K562 (cell line): ENCODE data around the gene SMCO1. TPM values are rescaled to one million over a fixed set of nuclear protein-coding genes. Genes with fewer than 3 reads are reported as not detected.

Experiments used
- ARID1B ChIP-seq: fragments of 450-650 bp; IDR thresholded peaks from 2 replicates; pipeline ENCODE4 v1.6.1; 2016; ENCODE audit warnings: antibody characterized with exemption, mild to moderate bottlenecking, inconsistent platforms
- ATF7 ChIP-seq: fragments of 450-650 bp; IDR thresholded peaks from 2 replicates; pipeline ENCODE4 v1.7.1; 2014; ENCODE audit warnings: mild to moderate bottlenecking, moderate library complexity
- CBFA2T3 ChIP-seq: fragments of 450-650 bp; IDR thresholded peaks from 2 replicates; pipeline ENCODE4 v1.6.1; 2017
- FOSL1 ChIP-seq: fragments of 200-800 bp; sonication (Bioruptor generic); conservative IDR thresholded peaks from 2 replicates; pipeline ENCODE4 v1.6.1; 2016; ENCODE audit warnings: missing genetic modification characterization, missing compliant biosample characterization
- FOXK2 ChIP-seq, 2 experiments: fragments of 450-650 bp; IDR thresholded peaks in 1 of 2; conservative IDR thresholded peaks in 1 of 2; 2 replicates each; pipeline ENCODE4 v1.6.1; 2016; ENCODE audit warnings: low read depth in 2 of 2, mild to moderate bottlenecking in 1 of 2
- IFI16 ChIP-seq: fragments of 250-450 bp; sonication (Bioruptor Pico); IDR thresholded peaks from 2 replicates; pipeline ENCODE4 v2.1.2; 2022; ENCODE audit warnings: mild to moderate bottlenecking, inconsistent platforms
- MCM3 ChIP-seq: fragments of 450-650 bp; IDR thresholded peaks from 2 replicates; pipeline ENCODE4 v1.6.1; 2016
- PATZ1 ChIP-seq: fragments of 250-450 bp; sonication (Bioruptor Pico); IDR thresholded peaks from 2 replicates; pipeline ENCODE4 v1.5.0; 2020; ENCODE audit warnings: mild to moderate bottlenecking, borderline replicate concordance
- POLR2AphosphoS5 ChIP-seq: IDR thresholded peaks from 2 replicates; pipeline ENCODE4 v1.6.1; 2011; ENCODE audit warnings: mild to moderate bottlenecking, low read depth, low read length, moderate library complexity; ENCODE audit not compliant: control insufficient read depth, insufficient read depth
- RAD21 ChIP-seq, 2 experiments: fragments of 250-450 bp in 1 of 2; fragments of 450-650 bp in 1 of 2; sonication (Bioruptor Pico) in 1 of 2; formaldehyde crosslinking in 1 of 2; IDR thresholded peaks in 1 of 2; conservative IDR thresholded peaks in 1 of 2; 2 replicates each; pipeline versions ENCODE4 v1.4.0 to v1.8.0; 2020 to 2022; ENCODE audit warnings: mild to moderate bottlenecking in 2 of 2, moderate library complexity in 1 of 2
- RNF2 ChIP-seq: sonication (generic); IDR thresholded peaks from 2 replicates; pipeline ENCODE4 v1.6.1; 2016
- SREBF1 ChIP-seq: fragments of 150-350 bp; IDR thresholded peaks from 2 replicates; pipeline ENCODE4 v1.6.1; 2014; ENCODE audit warnings: antibody characterized with exemption, low read depth, low read length, borderline replicate concordance
- SUPT5H ChIP-seq: fragments of 450-650 bp; IDR thresholded peaks from 2 replicates; pipeline ENCODE4 v1.6.1; 2016
- TBP ChIP-seq: optimal IDR thresholded peaks from 2 replicates; pipeline ENCODE3; 2011; ENCODE audit warnings: low read depth, low read length, improper control_type of control experiment
- TCF7L2 ChIP-seq: fragments of 150-350 bp; IDR thresholded peaks from 2 replicates; pipeline ENCODE4 v1.6.1; 2016; ENCODE audit warnings: low read depth, mild to moderate bottlenecking, low read length, moderate library complexity
- XRCC4 ChIP-seq: IDR thresholded peaks from one replicate; pipeline ENCODE4 v1.6.1; 2011; ENCODE audit not compliant: insufficient read depth, insufficient read length; ENCODE audit errors: extremely low read depth
- ZNF24 ChIP-seq: fragments of 450-650 bp; IDR thresholded peaks from 2 replicates; pipeline ENCODE4 v1.6.1; 2016
- ZNF778 ChIP-seq: fragments of 450-650 bp; formaldehyde crosslinking; IDR thresholded peaks from 2 replicates; pipeline ENCODE4 v1.4.0; 2020; ENCODE audit warnings: mild to moderate bottlenecking, moderate library complexity
- ZNF780A ChIP-seq: fragments of 250-450 bp; sonication (Bioruptor Pico); IDR thresholded peaks from 2 replicates; pipeline ENCODE4 v1.5.0; 2021; ENCODE audit warnings: mild to moderate bottlenecking
- polyA plus RNA-seq, 8 experiments: library from polyadenylated mRNA; depleted of rRNA in 4 of 8; stranded (reverse) in 5 of 8; unstranded in 3 of 8; fragments of >200 nt; fragmentation: Nextera tagmentation in 2 of 8; fragmentation: Illumina TruSeq in 1 of 8; extraction: Ambion mirVana in 2 of 8; extraction: Trizol in 1 of 8; gene quantifications; 2 replicates each; pipeline versions ENCODE4 v1.2.1 to v1.2.3, GENCODE V29; 2011 to 2014; ENCODE audit warnings: inconsistent platforms in 1 of 8, missing spikeins in 1 of 8
- total RNA-seq, 7 experiments: library from RNA; depleted of rRNA in 6 of 7; stranded (reverse); fragments of >200 nt in 6 of 7; fragmentation: Illumina TruSeq in 2 of 7; extraction: Trizol in 2 of 7; gene quantifications; 2 replicates each; pipeline versions ENCODE4 v1.2.1 to v1.2.3, GENCODE V29; 2011 to 2021; ENCODE audit warnings: low replicate concordance in 1 of 7
- TF ChIP-seq, protein P1 (sequence below): sonication (generic); formaldehyde crosslinking; IDR thresholded peaks from 2 replicates; pipeline ENCODE4 v1.8.0; 2022; ENCODE audit warnings: mild to moderate bottlenecking, missing genetic modification reagents
- TF ChIP-seq, protein P2 (sequence below): sonication (generic); formaldehyde crosslinking; IDR thresholded peaks from 2 replicates; pipeline ENCODE4 v1.8.0; 2023; ENCODE audit warnings: mild to moderate bottlenecking, missing genetic modification reagents

SMCO1 gene
- total and polyA plus RNA-seq, 9 of the 15 experiments (the other 6 are each of a cell fraction or from before 2014, with no cell fraction given): 0.05 to 0.35 (median 0.12) TPM; not detected in 5

DNA sequence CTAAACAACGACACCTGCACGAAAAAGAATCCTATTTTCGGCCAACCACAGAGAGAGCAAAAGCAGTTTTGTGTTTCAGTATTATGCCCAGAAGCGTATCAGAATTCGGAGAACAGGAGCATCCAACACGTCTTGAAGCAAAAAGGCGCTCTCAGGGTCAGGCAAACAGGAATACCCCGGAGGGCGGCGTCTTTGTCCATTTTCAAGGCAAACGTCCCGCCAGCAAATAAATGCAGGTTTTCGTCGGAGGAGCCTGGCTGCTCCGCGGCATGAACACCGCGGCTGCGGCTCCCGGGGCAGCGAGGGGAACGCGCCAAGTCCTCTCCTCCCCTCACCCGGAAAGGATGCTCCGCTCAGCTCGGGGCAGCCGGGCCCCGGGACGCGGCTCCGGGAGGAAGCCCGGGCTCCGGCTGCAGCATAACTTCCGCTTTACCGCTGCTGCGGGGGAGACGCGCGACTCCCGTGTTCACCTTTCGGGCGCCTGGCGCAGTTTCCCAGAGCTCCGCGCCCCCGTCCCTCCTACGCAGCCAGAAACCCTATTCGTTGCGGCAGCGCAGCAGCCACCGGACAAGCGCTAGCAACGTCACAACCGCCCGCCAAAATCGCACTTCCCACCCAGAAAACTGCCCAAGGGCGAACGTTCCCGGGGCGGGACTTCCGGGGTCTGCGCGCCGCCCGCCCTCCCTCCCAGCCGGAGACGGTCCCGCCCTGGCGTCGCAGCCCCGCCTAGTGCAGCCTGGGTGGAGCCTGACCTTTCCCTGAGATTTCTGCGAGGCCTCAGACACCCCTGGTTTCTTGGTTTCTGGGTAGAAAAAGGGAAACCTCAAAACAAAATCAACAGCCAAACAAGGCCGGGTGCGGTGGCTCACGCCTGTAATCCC lies 11.7 kb downstream of the SMCO1 start, which contains the start of gene RNF168 (continued):
- TF ChIP-seq SUPT5H: peak; percentile 89
- TF ChIP-seq ZNF24: peak; percentile 87
- TF ChIP-seq, protein P1, sequence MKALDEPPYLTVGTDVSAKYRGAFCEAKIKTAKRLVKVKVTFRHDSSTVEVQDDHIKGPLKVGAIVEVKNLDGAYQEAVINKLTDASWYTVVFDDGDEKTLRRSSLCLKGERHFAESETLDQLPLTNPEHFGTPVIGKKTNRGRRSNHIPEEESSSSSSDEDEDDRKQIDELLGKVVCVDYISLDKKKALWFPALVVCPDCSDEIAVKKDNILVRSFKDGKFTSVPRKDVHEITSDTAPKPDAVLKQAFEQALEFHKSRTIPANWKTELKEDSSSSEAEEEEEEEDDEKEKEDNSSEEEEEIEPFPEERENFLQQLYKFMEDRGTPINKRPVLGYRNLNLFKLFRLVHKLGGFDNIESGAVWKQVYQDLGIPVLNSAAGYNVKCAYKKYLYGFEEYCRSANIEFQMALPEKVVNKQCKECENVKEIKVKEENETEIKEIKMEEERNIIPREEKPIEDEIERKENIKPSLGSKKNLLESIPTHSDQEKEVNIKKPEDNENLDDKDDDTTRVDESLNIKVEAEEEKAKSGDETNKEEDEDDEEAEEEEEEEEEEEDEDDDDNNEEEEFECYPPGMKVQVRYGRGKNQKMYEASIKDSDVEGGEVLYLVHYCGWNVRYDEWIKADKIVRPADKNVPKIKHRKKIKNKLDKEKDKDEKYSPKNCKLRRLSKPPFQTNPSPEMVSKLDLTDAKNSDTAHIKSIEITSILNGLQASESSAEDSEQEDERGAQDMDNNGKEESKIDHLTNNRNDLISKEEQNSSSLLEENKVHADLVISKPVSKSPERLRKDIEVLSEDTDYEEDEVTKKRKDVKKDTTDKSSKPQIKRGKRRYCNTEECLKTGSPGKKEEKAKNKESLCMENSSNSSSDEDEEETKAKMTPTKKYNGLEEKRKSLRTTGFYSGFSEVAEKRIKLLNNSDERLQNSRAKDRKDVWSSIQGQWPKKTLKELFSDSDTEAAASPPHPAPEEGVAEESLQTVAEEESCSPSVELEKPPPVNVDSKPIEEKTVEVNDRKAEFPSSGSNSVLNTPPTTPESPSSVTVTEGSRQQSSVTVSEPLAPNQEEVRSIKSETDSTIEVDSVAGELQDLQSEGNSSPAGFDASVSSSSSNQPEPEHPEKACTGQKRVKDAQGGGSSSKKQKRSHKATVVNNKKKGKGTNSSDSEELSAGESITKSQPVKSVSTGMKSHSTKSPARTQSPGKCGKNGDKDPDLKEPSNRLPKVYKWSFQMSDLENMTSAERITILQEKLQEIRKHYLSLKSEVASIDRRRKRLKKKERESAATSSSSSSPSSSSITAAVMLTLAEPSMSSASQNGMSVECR: peak; percentile 52; the same call in 1 of the 2 replicates
- no peak for TF ChIP-seq ZNF780A (CRISPR knock-in tag)
- no peak for TF ChIP-seq FOSL1
- TF ChIP-seq IFI16 (CRISPR knock-in tag): no peak
- peak in 1 of 2 experiments; percentile 52; a peak in 2 of 4 replicates for TF ChIP-seq FOXK2 (conservative IDR thresholded peaks at IDR 0.05 in 1 of 2, IDR thresholded peaks at IDR 0.05 in 1 of 2; ENCODE audit: low read depth in 2 of 2)
- peak; percentile 55; the same call in 1 of the 2 replicates for TF ChIP-seq ARID1B
- TF ChIP-seq, protein P2, sequence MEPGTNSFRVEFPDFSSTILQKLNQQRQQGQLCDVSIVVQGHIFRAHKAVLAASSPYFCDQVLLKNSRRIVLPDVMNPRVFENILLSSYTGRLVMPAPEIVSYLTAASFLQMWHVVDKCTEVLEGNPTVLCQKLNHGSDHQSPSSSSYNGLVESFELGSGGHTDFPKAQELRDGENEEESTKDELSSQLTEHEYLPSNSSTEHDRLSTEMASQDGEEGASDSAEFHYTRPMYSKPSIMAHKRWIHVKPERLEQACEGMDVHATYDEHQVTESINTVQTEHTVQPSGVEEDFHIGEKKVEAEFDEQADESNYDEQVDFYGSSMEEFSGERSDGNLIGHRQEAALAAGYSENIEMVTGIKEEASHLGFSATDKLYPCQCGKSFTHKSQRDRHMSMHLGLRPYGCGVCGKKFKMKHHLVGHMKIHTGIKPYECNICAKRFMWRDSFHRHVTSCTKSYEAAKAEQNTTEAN (CRISPR knock-in tag): 0 out of 2 replicates have a peak, but pooled peaks have one; percentile 63
- peak; percentile 67 for TF ChIP-seq TBP
- TF ChIP-seq TCF7L2: no peak
- TF ChIP-seq MCM3: no peak
- no peak for TF ChIP-seq XRCC4
- TF ChIP-seq PATZ1 (CRISPR knock-in tag): no peak
- peak; percentile 58 for TF ChIP-seq CBFA2T3
- no peak for TF ChIP-seq SREBF1
- TF ChIP-seq ATF7: peak; percentile 79
- TF ChIP-seq ZNF778 (CRISPR knock-in tag): no peak
- no peak for TF ChIP-seq RAD21 (CRISPR knock-in tag; conservative IDR thresholded peaks at IDR 0.05 in 1 of 2, IDR thresholded peaks at IDR 0.05 in 1 of 2)
- peak; percentile 83 for TF ChIP-seq POLR2AphosphoS5
- peak; percentile 77; the same call in 1 of the 2 replicates for TF ChIP-seq RNF2
